Keratinocyte (primary cell): Measurements from ENCODE around the gene ATP5PF.

Source experiments
- EZH2 ChIP-seq: IDR thresholded peaks from one replicate; pipeline ENCODE4 v1.6.1; 2012; ENCODE audit warnings: inconsistent platforms, mild to moderate bottlenecking, low read length, moderate library complexity
- TF ChIP-seq, protein P1 (sequence below), 3 experiments: IDR thresholded peaks in 1 of 3; conservative IDR thresholded peaks in 1 of 3; optimal IDR thresholded peaks in 1 of 3; 2 replicates in 2 of 3; 3 replicates in 1 of 3; pipeline versions ENCODE3 to v1.5.1; 2011; ENCODE audit warnings: low read length in 3 of 3, mild to moderate bottlenecking in 3 of 3, moderate library complexity in 2 of 3, control low read depth in 1 of 3, inconsistent platforms in 1 of 3; ENCODE audit not compliant: insufficient read depth in 2 of 3; ENCODE audit errors: extremely low read depth in 1 of 3

DNA sequence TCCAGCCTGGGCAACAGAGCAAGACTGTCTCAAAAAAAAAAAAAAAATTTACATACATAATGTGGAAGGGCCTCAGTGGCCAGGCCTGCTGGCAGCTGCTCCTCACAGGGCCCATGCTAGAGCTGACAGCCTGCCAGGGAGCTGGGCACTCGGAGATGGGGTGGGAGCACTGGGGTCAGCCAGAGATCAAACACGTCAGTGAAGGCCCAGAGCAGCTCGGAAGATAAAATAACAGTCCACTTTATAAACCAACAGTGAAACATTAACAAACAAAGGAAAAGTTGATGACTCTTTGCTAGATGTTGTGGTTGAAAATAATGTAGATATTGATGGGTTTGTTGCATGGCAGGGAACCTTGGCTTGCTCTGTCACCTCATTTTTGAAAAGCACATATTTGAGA is 42.7 kb downstream of the ATP5PF start:
- TF ChIP-seq, protein P1, sequence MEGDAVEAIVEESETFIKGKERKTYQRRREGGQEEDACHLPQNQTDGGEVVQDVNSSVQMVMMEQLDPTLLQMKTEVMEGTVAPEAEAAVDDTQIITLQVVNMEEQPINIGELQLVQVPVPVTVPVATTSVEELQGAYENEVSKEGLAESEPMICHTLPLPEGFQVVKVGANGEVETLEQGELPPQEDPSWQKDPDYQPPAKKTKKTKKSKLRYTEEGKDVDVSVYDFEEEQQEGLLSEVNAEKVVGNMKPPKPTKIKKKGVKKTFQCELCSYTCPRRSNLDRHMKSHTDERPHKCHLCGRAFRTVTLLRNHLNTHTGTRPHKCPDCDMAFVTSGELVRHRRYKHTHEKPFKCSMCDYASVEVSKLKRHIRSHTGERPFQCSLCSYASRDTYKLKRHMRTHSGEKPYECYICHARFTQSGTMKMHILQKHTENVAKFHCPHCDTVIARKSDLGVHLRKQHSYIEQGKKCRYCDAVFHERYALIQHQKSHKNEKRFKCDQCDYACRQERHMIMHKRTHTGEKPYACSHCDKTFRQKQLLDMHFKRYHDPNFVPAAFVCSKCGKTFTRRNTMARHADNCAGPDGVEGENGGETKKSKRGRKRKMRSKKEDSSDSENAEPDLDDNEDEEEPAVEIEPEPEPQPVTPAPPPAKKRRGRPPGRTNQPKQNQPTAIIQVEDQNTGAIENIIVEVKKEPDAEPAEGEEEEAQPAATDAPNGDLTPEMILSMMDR (optimal IDR thresholded peaks at IDR 0.05 in 1 of 3, IDR thresholded peaks at IDR 0.05 in 1 of 3, conservative IDR thresholded peaks at IDR 0.05 in 1 of 3; ENCODE audit: extremely low read depth in 1 of 3, insufficient read depth in 2 of 3, low read length in 3 of 3) = no peak
- TF ChIP-seq EZH2 = no peak
